CD14-positive monocyte (primary cell): ENCODE results near the gene LHCGR. TPM values are rescaled to one million over a fixed set of nuclear protein-coding genes. Genes with fewer than 3 reads are reported as not detected.

Experiments used
- DNase-seq, 3 donors: peaks; one replicate each; pipeline ENCODE4 v3.0.0-alpha.2; 2011 to 2022
- H2AFZ ChIP-seq: 2 replicates; pipeline ENCODE4 v1.6.0; 2012; ENCODE audit warnings: mild to moderate bottlenecking, low read depth, low read length, inconsistent platforms; ENCODE audit not compliant: insufficient read depth, poor library complexity, severe bottlenecking
- H3K27ac ChIP-seq, 2 donors: 1 replicate in 1 of 2; 2 replicates in 1 of 2; pipeline ENCODE4 v1.5.1; 2012 to 2013; ENCODE audit warnings: low read length in 2 of 2, control low read depth in 1 of 2, inconsistent platforms in 1 of 2, low read depth in 1 of 2, mild to moderate bottlenecking in 1 of 2
- H3K27me3 ChIP-seq, 2 donors: one replicate each; pipeline versions ENCODE4 v1.6.0 to v1.6.1; 2011 to 2013; ENCODE audit warnings: low read length in 2 of 2; ENCODE audit not compliant: control insufficient read depth in 2 of 2, insufficient read depth in 2 of 2
- H3K36me3 ChIP-seq, 2 donors: replicated peaks in 1 of 2; 1 replicate in 1 of 2; 2 replicates in 1 of 2; pipeline versions ENCODE4 v1.5.1 to v1.6.1; 2012 to 2013; ENCODE audit warnings: low read length in 2 of 2, control low read depth in 1 of 2, inconsistent platforms in 1 of 2, mild to moderate bottlenecking in 1 of 2; ENCODE audit not compliant: insufficient read depth in 2 of 2, control insufficient read depth in 1 of 2
- H3K4me1 ChIP-seq, 2 donors: 1 replicate in 1 of 2; 2 replicates in 1 of 2; pipeline versions ENCODE4 v1.5.1 to v1.6.1; 2012 to 2013; ENCODE audit warnings: low read length in 2 of 2, control low read depth in 1 of 2, inconsistent platforms in 1 of 2, mild to moderate bottlenecking in 1 of 2, moderate library complexity in 1 of 2; ENCODE audit not compliant: insufficient read depth in 2 of 2, control insufficient read depth in 1 of 2
- H3K4me2 ChIP-seq: replicated peaks from 2 replicates; pipeline ENCODE3; 2012; ENCODE audit warnings: low read length, moderate library complexity, mild to moderate bottlenecking; ENCODE audit not compliant: poor library complexity, severe bottlenecking; ENCODE audit errors: extremely low read depth
- H3K4me3 ChIP-seq, 3 experiments: fragments of 200-600 bp in 1 of 3; sonication (generic) in 1 of 3; replicated peaks in 1 of 3; 1 replicate in 2 of 3; 2 replicates in 1 of 3; pipeline ENCODE4 v1.5.1; 2011 to 2013; ENCODE audit warnings: low read length in 3 of 3, mild to moderate bottlenecking in 3 of 3, control low read depth in 2 of 3, low read depth in 2 of 3, inconsistent platforms in 1 of 3, moderate library complexity in 1 of 3
- H3K79me2 ChIP-seq: 2 replicates; pipeline ENCODE4 v1.6.0; 2012; ENCODE audit warnings: mild to moderate bottlenecking, control low read depth, inconsistent platforms, low read length, moderate library complexity; ENCODE audit not compliant: insufficient read depth
- H3K9ac ChIP-seq: 2 replicates; pipeline ENCODE4 v1.6.0; 2017; ENCODE audit warnings: low read length, mild to moderate bottlenecking; ENCODE audit not compliant: insufficient read depth, poor library complexity, severe bottlenecking
- H3K9me3 ChIP-seq, 2 donors: replicated peaks in 1 of 2; 1 replicate in 1 of 2; 2 replicates in 1 of 2; pipeline versions ENCODE4 v1.5.1 to v1.6.1; 2012 to 2013; ENCODE audit warnings: low read length in 2 of 2, control low read depth in 1 of 2; ENCODE audit not compliant: control insufficient read depth in 1 of 2, insufficient read depth in 1 of 2
- H4K20me1 ChIP-seq: 2 replicates; pipeline ENCODE4 v1.6.0; 2012; ENCODE audit warnings: mild to moderate bottlenecking, low read length, control low read depth, moderate library complexity; ENCODE audit not compliant: insufficient read depth
- H3K27ac Mint-ChIP-seq, 7 donors: one replicate each; pipeline ENCODE4 v1.8.0; 2020; ENCODE audit warnings: mild to moderate bottlenecking in 7 of 7, mixed read lengths in 7 of 7, moderate library complexity in 6 of 7, inconsistent platforms in 2 of 7
- H3K27me3 Mint-ChIP-seq, 3 donors: one replicate each; pipeline ENCODE4 v1.8.0; 2021 to 2022; ENCODE audit warnings: low read depth in 3 of 3, mild to moderate bottlenecking in 3 of 3, mixed read lengths in 3 of 3, moderate library complexity in 3 of 3, inconsistent platforms in 1 of 3
- H3K36me3 Mint-ChIP-seq, 2 donors: one replicate each; pipeline ENCODE4 v1.8.0; 2020; ENCODE audit warnings: mixed read lengths in 2 of 2, inconsistent platforms in 1 of 2, mild to moderate bottlenecking in 1 of 2
- H3K4me1 Mint-ChIP-seq: one replicate; pipeline ENCODE4 v1.8.0; 2020; ENCODE audit warnings: mild to moderate bottlenecking, mixed read lengths
- H3K4me3 Mint-ChIP-seq, 2 donors: one replicate each; pipeline ENCODE4 v1.8.0; 2020; ENCODE audit warnings: mild to moderate bottlenecking in 2 of 2, mixed read lengths in 2 of 2, moderate library complexity in 1 of 2
- H3K9me3 Mint-ChIP-seq, 7 donors: one replicate each; pipeline ENCODE4 v1.8.0; 2020 to 2022; ENCODE audit warnings: mixed read lengths in 7 of 7, mild to moderate bottlenecking in 6 of 7, moderate library complexity in 6 of 7, inconsistent platforms in 2 of 7
- CTCF ChIP-seq: fragments of 200-600 bp; IDR thresholded peaks from one replicate; pipeline ENCODE4 v1.8.0; 2022; ENCODE audit warnings: antibody characterized with exemption, mild to moderate bottlenecking
- WGBS: methylation state at CpG from one replicate; pipeline ENCODE4 v1.1.5; 2013; ENCODE audit warnings: missing lambda C conversion rate; ENCODE audit not compliant: insufficient coverage; 5-methylcytosine and 5-hydroxymethylcytosine counted together
- intact Hi-C, 2 donors: fragments of 100-400 bp; cut with micrococcal nuclease; formaldehyde crosslinking; loops; one replicate each; pipeline versions ENCODE4 v1.15.0 to v1.15.1; 2023
- polyA plus RNA-seq, 3 donors: library from polyadenylated mRNA; depleted of rRNA in 1 of 3; unstranded in 2 of 3; stranded (reverse) in 1 of 3; fragments of 300-500 nt in 2 of 3; fragments of >200 nt in 1 of 3; fragmentation: Illumina TruSeq in 2 of 3; gene quantifications; 1 replicate in 2 of 3; 2 replicates in 1 of 3; pipeline ENCODE4 v1.2.3, GENCODE V29; 2012 to 2021

The LHCGR gene
- polyA plus RNA-seq, 3 donors, result not detected

DNA sequence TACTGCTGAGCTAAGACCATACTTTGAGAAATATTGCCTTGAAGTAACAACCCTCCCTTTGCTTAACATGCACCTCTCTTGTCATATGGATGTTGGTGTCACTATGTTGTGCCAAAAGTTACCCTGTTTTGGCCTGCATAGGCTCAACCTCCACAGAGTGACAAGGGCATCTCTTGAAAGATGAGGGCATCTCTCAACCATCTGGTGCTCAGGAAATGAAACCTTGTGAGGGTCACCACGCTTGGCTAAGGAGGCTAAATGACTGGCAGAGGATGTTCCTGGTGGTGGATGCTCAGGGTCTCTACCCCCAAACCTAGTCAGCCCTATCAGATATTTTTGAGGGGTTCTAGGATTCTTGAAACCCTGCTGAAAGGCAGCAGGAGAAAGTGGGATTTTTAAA lies 2.3 kb downstream of the LHCGR start:
- intact Hi-C loops, result no loop called here
- Histone ChIP-seq H3K4me1 (no peaks in the 10 kb centered on the region), H3K4me3 (no peak overlapping the region), H2AFZ (no peak overlapping the region), H3K27me3 (peaks cover 23 to 33% of the 10 kb centered on the region in 2 donors), H4K20me1 (no peaks in the 10 kb centered on the region), H3K9ac (no peak overlapping the region), H3K36me3 (no peaks in the 10 kb centered on the region), H3K27ac (no peak overlapping the region), H3K4me2 (no peak overlapping the region), H3K9me3 (peaks cover 0 to 6% of the 10 kb centered on the region in 2 donors), H3K79me2 (no peaks in the 10 kb centered on the region)
- H3K4me3 Mint-ChIP-seq, result no peak overlapping the region
- H3K27me3 Mint-ChIP-seq, result peaks cover 25 to 44% (median 44%) of the 10 kb centered on the region in 3 donors
- H3K4me1 Mint-ChIP-seq, result no peaks in the 10 kb centered on the region
- no peaks in the 10 kb centered on the region for H3K36me3 Mint-ChIP-seq
- DNase-seq, result no peak
- H3K27ac Mint-ChIP-seq, result no peak overlapping the region
- WGBS, result no CpG with 5 or more reads among the region's 1 CpG
- no peak for TF ChIP-seq CTCF
- peaks cover 0 to 8% (median 5%) of the 10 kb centered on the region in 7 donors for H3K9me3 Mint-ChIP-seq

DNA sequence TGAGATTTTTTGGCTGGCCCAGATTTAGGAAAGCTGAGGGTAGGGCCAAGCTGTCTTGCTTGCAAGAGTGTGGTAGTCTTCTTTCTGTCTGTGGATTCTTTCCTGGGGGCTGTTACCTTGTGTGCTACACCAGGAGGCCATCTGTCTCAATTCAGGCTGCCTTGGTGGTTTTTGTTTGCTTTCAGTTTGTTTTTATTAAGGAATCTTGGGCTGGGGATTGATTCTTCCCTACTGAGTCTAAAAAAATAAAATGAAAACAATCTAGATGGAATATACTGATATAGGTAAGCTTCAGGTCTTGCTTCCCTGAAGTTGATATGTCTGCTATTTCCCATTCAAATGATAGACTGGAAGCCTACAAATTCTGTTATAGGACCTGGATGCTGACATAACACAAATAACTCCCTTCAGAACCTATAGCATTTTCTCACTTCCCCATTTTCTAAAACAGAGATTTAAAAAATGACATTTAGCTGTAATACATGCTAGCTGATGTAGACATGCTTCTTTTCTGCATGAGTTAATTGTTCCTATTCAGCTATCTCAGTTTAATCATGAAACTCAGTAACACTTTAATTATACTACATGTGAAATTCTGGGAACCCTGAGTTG lies 5.3 kb downstream of the LHCGR start:
- H4K20me1 ChIP-seq, result no peaks in the 10 kb centered on the region
- no peaks in the 10 kb centered on the region for H3K36me3 ChIP-seq
- no peak overlapping the region for H3K4me2 ChIP-seq
- no peaks in the 10 kb centered on the region for H3K4me1 Mint-ChIP-seq
- no peak for TF ChIP-seq CTCF
- H3K9ac ChIP-seq, result no peak overlapping the region
- peaks cover 5 to 13% of the 10 kb centered on the region in 2 donors for H3K27me3 ChIP-seq
- H3K9me3 ChIP-seq, result no peaks in the 10 kb centered on the region
- no peaks in the 10 kb centered on the region for H3K79me2 ChIP-seq
- no peaks in the 10 kb centered on the region for H3K4me1 ChIP-seq
- H3K9me3 Mint-ChIP-seq, result peaks cover 0 to 4% (median 1%) of the 10 kb centered on the region in 7 donors
- DNase-seq, result no peak
- no peak overlapping the region for H3K27ac ChIP-seq
- peaks cover 11 to 28% (median 24%) of the 10 kb centered on the region in 3 donors for H3K27me3 Mint-ChIP-seq
- H3K4me3 Mint-ChIP-seq, result no peak overlapping the region
- H3K36me3 Mint-ChIP-seq, result no peaks in the 10 kb centered on the region
- intact Hi-C loops, result no loop called here
- no peak overlapping the region for H3K4me3 ChIP-seq
- H2AFZ ChIP-seq, result no peak overlapping the region
- no peak overlapping the region for H3K27ac Mint-ChIP-seq
